KOPT-K1 (cell line): ENCODE measurements around the gene PRRT4.
A peak's percentile ranks its signal among the peaks of the same experiment; 100 is the strongest.

ENCODE experiments used
- H3K27ac ChIP-seq: fragments of 200-600 bp; sonication (generic); 2 replicates; pipeline ENCODE4 v1.5.1; 2016; ENCODE audit warnings: antibody characterized with exemption, mild to moderate bottlenecking, low read depth, low read length; ENCODE audit not compliant: poor library complexity, severe bottlenecking
- H3K36me3 ChIP-seq: fragments of 200-600 bp; sonication (generic); 2 replicates; pipeline ENCODE4 v1.5.1; 2017; ENCODE audit warnings: antibody characterized with exemption, mild to moderate bottlenecking, low read length, moderate library complexity; ENCODE audit not compliant: insufficient read depth
- H3K9me3 ChIP-seq: fragments of 200-600 bp; sonication (generic); 2 replicates; pipeline ENCODE4 v1.5.1; 2017; ENCODE audit warnings: antibody characterized with exemption, low read length, mild to moderate bottlenecking; ENCODE audit not compliant: insufficient read depth, poor library complexity, severe bottlenecking

The PRRT4 gene

DNA sequence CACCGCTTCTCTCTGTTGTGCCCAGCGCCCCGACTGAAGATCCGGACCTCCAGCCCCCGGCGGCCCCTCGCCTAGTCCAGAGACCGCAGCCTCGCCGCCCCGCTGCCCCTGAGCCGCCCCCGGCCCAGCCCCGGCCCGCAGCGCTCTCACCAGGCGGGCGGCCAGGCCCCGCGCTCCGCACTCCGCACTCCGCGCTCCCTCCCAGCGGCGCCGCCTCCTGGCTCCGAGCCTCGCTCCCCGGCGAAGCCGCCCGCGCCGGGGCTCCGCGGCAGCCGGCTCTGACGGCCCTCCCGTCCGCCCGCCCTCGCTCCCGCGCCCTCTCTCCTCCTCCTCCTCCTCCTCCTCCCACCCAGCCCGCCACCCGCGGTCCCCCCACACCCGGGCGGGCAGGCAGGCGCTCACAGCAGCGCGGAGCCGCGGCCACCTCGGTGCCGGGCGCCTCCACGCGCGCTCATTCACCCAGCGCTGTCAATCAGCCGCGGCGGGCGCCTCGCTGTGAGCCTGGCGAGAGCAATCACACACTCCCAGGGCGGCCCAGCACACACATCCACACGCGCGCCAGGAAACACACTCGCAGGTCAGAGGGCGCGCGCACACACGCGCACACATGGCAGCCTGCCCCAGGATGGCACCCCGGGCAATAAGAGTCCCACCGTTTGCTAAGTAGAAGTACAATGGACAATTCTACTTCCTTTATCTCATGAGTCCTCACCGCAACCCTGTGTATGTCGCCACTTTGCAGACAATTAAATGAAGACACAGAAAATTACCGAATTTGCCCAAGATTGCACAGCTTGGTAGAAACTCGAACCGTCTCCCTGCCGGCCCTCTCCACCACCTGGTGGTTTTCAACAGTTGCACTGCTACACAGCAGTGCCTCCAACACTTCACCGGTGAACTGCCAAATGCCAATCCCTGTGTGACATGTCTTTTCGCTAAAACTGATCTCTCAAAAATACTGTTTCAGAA lies at the start of gene PRRT4:
Gene PRRT4, minus strand, starts transcription at position 280 of the 969 bp plus-strand sequence.
- no peaks in the 10 kb centered on the region for H3K36me3 ChIP-seq
- H3K27ac ChIP-seq = no peak within 1 kb of the TSS
- H3K9me3 ChIP-seq = no peaks in the 10 kb centered on the region

DNA sequence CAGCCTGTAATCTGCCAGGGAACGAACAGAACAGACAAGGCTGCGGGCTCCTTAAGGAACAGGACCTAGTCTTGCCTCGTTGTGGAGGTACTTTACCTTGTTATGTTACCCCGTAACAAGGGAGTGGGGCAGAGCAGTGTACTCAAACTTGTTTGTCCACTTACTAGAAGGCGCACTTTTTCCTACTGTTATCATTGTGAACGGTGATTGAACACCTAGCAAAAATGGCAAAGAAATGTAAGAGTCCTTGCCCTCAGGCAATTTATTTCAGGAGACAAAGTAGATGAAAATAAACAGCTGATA lies 48.9 kb upstream of the PRRT4 start:
- H3K9me3 ChIP-seq = no peaks in the 10 kb centered on the region
- no peak overlapping the region for H3K27ac ChIP-seq
- no peaks in the 10 kb centered on the region for H3K36me3 ChIP-seq

DNA sequence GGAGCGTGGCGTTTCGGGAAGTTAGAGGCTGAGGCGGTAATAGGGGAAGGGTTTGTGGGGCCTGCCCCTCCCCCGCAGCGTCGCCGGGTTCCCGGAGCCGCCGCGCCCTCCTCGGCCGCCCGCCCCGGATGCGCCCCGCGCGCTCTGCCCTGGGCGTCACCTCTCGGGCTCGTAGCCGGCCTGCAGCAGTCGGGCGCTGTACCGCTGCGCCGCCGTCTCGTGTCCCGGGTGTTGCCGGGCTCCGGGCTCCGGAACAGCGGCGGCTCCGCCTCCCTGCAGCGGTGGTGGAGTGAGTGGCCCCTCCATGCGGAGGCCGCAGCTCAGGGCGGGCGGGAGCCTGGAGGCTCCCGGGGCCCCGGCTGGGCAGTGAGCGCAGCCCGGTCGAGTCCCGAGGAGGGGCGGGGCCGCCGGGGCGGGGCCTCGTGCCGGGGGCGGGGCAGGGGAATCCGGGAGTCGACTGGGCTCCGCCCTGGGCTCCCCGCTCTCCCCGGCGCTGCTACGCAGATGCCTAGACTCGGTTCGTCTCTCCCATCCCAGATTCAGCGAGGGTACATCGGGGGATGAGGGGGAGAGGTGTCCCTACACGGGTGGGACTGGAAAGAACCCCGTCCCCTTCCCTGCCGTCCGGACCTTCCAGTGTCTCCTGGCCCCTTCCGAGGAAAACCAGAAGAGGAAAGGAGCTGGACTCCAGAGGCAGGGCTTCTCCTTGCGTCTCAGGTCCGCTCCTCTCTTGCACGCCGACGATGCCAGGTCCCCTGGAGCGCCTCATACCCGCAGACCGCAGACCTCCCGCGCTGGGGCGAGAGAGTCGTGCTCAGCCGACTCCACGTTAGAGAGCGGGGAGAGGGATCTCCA lies 48.3 kb upstream of the PRRT4 start, which contains the start of gene IMPDH1:
Gene IMPDH1, minus strand, starts transcription at position 387 of the 855 bp plus-strand sequence. Its CDS starts 81 bp downstream, at position 306.
- Histone ChIP-seq H3K27ac (no peak within 1 kb of the TSS), H3K36me3 (no peaks in the 10 kb centered on the region), H3K9me3 (no peaks in the 10 kb centered on the region)

DNA sequence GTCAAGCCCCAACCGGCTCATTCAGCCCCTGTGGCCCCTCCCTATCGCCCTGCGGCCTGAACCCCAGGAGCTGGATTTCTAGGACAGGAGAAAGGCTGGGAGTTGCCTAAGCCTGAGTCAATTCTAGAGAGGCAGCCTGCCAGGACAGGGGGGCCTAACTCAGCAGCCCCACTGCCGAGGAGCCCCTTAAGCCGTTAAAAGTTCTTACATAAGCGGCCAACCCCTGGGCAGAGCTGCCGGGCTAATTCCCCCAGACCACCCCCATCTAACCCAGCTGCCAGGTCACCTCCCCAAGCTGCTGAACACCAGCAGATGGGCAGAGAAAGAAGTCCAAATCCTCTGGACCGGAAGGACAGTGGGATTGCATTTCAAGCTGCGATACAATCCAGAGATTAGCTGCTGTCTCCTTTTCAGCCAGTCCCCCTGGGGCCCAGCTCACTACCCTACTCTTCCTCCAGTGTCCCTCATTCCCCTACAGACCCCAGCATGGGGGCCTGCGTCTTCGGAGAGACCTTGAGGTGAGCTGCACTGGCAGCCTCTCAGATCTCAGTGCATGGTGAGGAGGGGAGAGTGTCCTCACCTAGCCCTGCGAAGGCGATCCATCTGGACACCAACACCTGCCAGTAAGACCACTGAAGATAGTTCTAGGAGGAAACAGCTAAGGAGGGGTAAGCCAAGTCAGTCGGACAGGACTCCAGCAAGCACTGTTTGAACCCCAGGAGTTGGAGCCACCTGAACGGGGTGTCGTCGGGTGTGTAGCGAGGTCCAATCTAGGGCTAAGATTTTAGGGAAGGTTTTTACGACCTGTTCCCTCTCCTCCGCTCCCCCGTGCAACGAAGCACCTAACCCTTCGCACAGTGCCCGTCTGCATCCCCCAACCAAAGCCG lies 47.5 kb upstream of the PRRT4 start:
- H3K27ac ChIP-seq = no peak overlapping the region
- H3K36me3 ChIP-seq = no peaks in the 10 kb centered on the region
- H3K9me3 ChIP-seq = no peaks in the 10 kb centered on the region

DNA sequence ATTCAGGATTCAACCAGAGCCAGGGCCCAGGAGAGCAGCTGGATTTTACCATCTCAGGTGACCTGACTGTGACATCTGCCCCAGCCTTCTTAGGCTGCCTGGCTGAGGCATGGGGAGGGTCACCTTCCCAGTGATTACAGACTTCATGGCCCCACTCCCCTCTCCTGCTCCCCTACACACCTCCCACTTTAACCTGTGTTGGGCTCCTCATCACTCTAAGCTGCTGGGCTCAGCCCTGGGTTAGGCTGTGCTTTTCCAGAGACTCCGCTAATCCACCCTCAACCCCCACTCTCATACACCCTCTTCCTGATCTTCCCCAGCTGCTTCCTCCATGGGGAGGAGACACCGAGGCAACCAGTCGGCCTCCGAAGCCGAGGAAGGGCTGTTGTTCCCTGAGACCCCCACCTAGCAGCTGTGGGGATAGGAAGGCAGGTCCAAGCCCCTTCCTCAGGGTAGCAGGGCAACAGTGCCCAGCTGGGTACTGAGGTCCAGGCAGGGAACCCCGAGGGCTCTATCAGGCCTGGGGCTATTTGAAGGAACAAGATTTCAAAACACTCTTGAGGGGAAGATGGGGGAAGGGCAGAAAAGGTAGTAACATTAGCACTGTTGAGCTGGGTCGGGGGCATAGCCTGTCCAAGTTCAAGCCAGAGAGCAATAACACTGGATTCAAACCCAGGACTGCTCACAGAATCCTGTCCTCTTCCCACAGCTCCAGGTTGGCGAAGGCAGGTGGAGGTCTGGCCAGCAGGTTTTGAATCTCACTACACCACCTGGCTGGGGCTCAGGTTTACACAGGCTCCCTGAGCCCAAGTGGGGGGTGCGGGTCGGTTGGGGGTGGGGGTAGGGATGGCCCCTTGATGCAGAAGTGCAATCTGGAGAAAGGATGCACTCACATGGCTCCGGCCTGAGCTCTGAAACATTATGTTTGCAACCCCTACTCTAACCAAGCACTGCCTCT lies 46.5 kb upstream of the PRRT4 start:
- Histone ChIP-seq H3K9me3 (no peaks in the 10 kb centered on the region), H3K36me3 (no peaks in the 10 kb centered on the region), H3K27ac (no peak overlapping the region)

DNA sequence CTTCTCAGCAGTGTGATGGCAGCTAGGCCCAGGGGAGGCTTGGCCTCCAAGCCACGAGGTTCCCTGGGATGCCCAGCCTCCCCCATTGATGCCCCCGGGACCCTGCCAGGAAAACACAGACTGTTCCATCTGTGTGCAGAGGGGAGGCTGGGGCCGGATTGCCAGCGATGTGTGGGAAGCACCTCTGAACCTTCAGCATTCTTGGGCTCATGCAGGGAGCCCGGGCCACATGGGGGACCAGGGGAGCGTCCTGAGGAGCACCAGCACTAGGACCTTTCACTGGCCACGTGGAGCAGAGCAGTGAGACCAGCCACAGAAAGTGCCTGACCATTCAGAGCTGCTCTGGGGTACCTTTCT lies 45.7 kb upstream of the PRRT4 start:
- Histone ChIP-seq H3K36me3 (no peaks in the 10 kb centered on the region), H3K27ac (no peak overlapping the region), H3K9me3 (no peaks in the 10 kb centered on the region)

DNA sequence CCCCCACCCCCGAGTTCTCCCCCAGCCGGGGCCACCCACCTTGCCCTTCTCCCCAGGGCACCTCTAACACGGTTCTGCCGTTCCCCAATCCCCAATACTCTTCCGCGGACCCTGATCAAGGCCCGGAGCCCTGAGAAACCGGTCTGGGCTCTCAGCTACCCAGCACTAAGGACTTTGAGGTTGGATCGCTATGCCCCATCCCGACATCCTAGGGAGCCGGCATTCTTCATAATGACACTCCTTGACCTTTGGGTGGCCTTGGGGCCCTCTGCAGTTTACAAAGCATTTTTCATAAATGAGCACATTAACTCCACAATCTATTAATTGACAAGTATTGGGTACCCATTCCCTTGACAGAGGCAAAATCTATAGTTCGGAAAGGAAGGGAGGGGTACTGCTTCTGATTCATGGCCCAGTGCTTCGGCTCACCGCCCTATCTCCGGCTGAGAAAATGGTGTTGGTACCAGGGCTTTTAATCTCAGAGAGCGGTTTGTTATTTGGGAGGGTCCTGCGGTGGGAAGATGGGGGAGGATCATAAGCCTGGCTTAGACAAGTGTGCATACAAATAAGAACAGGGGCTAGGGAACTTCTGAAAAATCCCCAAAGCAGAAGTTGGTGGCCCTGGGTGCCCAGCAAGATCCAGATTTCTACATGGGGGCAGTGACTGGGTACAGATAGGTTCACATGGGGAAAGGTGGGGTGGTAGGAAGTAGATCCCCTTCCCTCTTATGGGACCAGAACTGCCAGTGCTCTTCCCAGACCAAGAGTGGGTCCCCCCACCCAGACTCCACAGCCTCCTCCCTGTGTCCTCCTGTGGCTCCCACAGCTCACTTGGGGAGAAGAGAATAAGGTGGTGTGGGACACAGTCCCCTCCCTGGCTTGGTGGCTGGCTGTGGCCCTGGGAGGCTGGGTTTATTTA lies 45.1 kb upstream of the PRRT4 start:
- Histone ChIP-seq H3K9me3 (no peaks in the 10 kb centered on the region), H3K27ac (no peak overlapping the region), H3K36me3 (no peaks in the 10 kb centered on the region)

DNA sequence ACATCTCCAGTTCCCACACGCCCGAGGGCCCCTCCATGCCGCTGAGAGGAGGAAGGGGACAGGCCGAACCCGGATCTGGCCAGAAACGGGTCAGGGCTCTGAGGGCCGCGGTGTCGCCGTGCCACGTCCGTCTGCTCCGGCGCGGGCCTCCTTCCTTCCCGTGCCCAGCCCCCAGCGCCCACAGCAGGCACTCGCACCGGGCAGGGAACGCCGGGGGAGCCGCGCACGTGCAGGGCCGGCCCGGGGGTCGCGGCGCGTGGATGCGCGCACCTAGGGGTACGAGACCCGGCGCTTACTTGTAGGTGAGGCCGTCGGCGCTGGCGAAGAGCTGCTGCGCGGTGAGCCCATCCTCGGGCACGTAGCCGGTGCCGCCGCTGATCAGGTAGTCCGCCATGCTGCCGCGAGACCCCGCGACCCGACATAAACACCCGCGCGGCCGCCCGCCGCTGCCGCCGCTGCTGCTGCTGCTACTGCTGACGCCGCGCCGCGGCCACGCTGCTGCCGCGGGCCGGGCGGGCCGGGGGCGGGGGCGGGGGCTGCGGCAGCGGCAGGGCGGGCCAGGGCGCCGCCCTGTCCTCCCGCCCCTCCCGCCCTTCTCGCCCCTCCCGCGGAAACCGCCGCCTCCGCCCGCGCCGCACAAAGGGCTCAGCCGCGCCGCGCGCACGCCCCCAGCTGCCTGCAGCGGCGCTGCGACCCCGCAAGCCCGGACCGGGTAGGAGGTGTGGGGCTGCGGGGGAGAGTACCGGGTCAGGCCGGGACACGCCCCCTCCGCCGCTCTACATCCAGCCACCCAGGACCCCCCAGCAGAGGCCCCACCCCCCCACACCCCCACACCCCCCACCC lies 44.2 kb upstream of the PRRT4 start:
- Histone ChIP-seq H3K27ac (peak overlapping the region; percentile 29), H3K36me3 (peaks cover 8% of the 10 kb centered on the region; the same call in 1 of the 2 replicates), H3K9me3 (no peaks in the 10 kb centered on the region)

DNA sequence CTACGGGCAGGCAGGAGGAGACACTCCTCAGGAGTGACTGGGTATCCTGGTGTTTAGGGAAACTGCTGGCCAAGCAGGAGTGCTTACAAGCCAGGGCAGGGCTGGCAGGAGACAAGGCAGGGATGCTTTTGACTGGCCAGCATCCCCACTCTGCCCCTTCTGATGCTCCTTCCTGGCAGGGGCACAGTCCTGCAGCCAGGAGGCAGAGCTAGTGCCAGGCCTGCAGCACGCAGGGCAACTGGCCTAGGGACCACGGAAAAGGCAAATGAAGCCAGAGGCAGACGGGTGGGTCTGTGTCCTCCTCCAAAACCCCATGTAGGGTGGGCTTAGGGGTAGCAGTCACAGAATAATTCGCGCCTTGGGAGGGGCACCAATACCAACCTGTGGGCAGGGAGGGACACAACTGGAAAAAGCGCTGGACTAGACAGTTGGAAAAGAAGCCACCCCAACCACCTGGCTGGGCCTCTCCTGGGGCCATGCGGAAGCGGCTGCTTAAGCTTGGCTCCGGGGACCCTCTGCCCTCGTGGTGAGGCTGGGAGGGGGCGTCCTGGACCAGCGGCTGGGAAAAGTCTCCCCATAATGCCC lies 43.5 kb upstream of the PRRT4 start:
- Histone ChIP-seq H3K27ac (peak overlapping the region; percentile 29), H3K36me3 (peaks cover 15% of the 10 kb centered on the region; the same call in 1 of the 2 replicates), H3K9me3 (no peaks in the 10 kb centered on the region)

DNA sequence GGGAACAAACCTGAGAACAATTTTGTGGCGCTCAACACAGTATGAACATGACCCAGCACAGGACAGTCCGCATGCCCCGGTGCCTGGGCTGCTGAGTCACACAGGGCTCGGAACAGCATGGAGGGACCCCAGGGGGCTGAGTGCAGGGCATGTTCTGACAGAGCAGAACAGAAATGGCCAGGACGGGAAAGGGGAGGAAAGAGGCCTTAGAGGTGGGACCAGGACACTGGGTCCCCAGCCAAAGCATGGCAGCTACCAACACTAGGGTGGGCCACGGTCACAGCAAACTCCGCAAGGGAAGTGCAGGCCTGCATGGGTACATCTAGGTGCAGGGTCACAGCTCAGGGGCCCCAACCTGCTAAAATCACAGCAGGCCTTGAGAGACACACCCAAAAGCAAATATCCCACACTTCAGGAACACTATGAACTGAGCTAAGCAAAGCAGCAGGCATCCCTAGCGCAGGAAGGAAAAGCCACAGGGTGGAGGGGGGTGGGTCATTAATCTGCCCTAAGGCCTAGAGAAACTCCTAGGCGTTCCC lies 42.7 kb upstream of the PRRT4 start:
- H3K27ac ChIP-seq = no peak overlapping the region
- H3K9me3 ChIP-seq = no peaks in the 10 kb centered on the region
- peaks cover 19% of the 10 kb centered on the region; the same call in 1 of the 2 replicates for H3K36me3 ChIP-seq

DNA sequence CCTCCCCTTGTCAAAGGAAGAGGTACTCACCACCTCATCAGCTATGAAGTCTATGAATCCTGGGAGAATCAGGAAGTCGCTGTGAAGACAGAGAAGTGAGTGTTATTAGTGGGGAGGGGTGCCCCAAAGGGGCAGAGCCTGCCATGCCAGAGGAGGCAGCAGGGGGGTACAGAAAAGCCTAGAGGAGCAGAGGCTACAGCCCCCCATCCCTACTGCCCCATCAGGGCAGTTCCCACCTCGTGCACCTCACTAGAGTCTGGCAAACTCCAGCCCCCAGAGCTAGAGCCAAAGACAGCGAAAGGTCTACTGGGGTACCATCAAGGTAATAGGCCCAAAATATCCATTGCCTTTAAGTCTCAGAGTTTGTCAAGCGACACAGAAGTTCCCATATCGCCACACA lies 42.2 kb upstream of the PRRT4 start:
- Histone ChIP-seq H3K9me3 (no peaks in the 10 kb centered on the region), H3K27ac (no peak overlapping the region), H3K36me3 (peaks cover 19% of the 10 kb centered on the region; the same call in 1 of the 2 replicates)

DNA sequence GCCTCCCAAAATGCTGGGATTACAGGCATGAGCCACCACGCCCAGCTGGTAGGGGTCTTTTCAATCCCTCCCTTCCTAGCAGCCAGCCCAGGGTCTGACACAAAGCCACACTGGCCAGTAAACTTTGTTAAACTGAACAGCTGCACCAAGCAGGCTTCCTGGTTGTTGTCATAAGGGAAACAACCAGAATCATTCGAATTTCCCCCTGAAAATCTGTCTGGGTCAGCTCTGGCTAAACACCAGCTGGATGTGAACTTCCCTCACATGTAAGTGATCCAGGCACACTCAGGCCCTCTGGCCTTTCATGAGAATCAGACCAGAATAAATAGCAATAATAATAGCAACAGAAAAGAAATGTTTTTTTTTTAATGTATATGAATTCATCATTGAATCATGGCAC lies 40.9 kb upstream of the PRRT4 start:
- Histone ChIP-seq H3K9me3 (no peaks in the 10 kb centered on the region), H3K36me3 (peaks cover 31% of the 10 kb centered on the region; the same call in 1 of the 2 replicates), H3K27ac (no peak overlapping the region)
